WTC11 (cell line): ENCODE measurements around the gene CEP72. TPM values are rescaled to one million over a fixed set of nuclear protein-coding genes. Genes with fewer than 3 reads are reported as not detected.

ENCODE experiments used
- ATAC-seq: fragments of 200-7000 bp; cut with Tn5 transposase; 2 replicates; pipeline ENCODE4 v1.10.0; 2021; ENCODE audit warnings: mild to moderate bottlenecking, moderate library complexity
- CTCF ChIA-PET: fragments of 300-600 bp; sonication (Branson Sonifier 250); formaldehyde crosslinking; loops from one replicate; lab custom pipeline; 2021; ENCODE audit warnings: antibody characterized with exemption; lab: Charles Lee
- POLR2A ChIA-PET: fragments of 350-600 bp; sonication (Branson Sonifier 250); formaldehyde crosslinking; loops from one replicate; lab custom pipeline; 2021; ENCODE audit warnings: antibody characterized with exemption; lab: Charles Lee
- DNase-seq: peaks from one replicate; pipeline ENCODE4 v3.0.0; 2021; ENCODE audit warnings: low spot score
- H3K27ac Mint-ChIP-seq: 2 replicates; pipeline ENCODE4 v1.8.0; 2021; ENCODE audit warnings: mixed read lengths
- H3K27me3 Mint-ChIP-seq: 2 replicates; pipeline ENCODE4 v1.8.0; 2021; ENCODE audit warnings: low read depth, mild to moderate bottlenecking, moderate library complexity, mixed read lengths
- H3K36me3 Mint-ChIP-seq: 2 replicates; pipeline ENCODE4 v1.8.0; 2021; ENCODE audit warnings: mixed read lengths
- H3K4me1 Mint-ChIP-seq: 2 replicates; pipeline ENCODE4 v1.8.0; 2022; ENCODE audit warnings: mixed read lengths
- H3K4me3 Mint-ChIP-seq: 2 replicates; pipeline ENCODE4 v1.8.0; 2021; ENCODE audit warnings: mild to moderate bottlenecking, moderate library complexity, mixed read lengths
- H3K9me3 Mint-ChIP-seq: 2 replicates; pipeline ENCODE4 v1.8.0; 2021; ENCODE audit warnings: mixed read lengths
- AFF4 ChIP-seq: sonication (generic); formaldehyde crosslinking; IDR thresholded peaks from 2 replicates; pipeline ENCODE4 v1.8.1; 2023; ENCODE audit warnings: mild to moderate bottlenecking, missing genetic modification reagents, borderline replicate concordance
- ATF1 ChIP-seq: sonication (generic); formaldehyde crosslinking; IDR thresholded peaks from 2 replicates; pipeline ENCODE4 v1.8.1; 2023; ENCODE audit warnings: mild to moderate bottlenecking, moderate library complexity, missing genetic modification reagents
- CREB1 ChIP-seq: sonication (generic); formaldehyde crosslinking; IDR thresholded peaks from 2 replicates; pipeline ENCODE4 v1.8.0; 2023; ENCODE audit warnings: mild to moderate bottlenecking, missing genetic modification reagents
- CREM ChIP-seq: sonication (generic); formaldehyde crosslinking; IDR thresholded peaks from 2 replicates; pipeline ENCODE4 v1.8.1; 2022; ENCODE audit warnings: mild to moderate bottlenecking, missing genetic modification reagents, moderate library complexity
- GABPB1 ChIP-seq: sonication (generic); formaldehyde crosslinking; IDR thresholded peaks from 2 replicates; pipeline ENCODE4 v1.8.1; 2023; ENCODE audit warnings: mild to moderate bottlenecking, missing genetic modification reagents
- IRF1 ChIP-seq: sonication (generic); formaldehyde crosslinking; IDR thresholded peaks from 2 replicates; pipeline ENCODE4 v1.8.0; 2023; ENCODE audit warnings: missing genetic modification reagents
- JAZF1 ChIP-seq: fragments of 250-450 bp; sonication (Bioruptor Pico); IDR thresholded peaks from 2 replicates; pipeline ENCODE4 v1.9.0; 2021; ENCODE audit warnings: moderate library complexity, mild to moderate bottlenecking, inconsistent platforms
- KAT7 ChIP-seq: sonication (generic); formaldehyde crosslinking; IDR thresholded peaks from 2 replicates; pipeline ENCODE4 v1.8.1; 2023; ENCODE audit warnings: missing genetic modification reagents, mild to moderate bottlenecking, borderline replicate concordance
- MLX ChIP-seq: sonication (generic); formaldehyde crosslinking; IDR thresholded peaks from 2 replicates; pipeline ENCODE4 v1.8.1; 2023; ENCODE audit warnings: mild to moderate bottlenecking, missing genetic modification reagents, moderate library complexity
- PRRX2 ChIP-seq: fragments of 250-450 bp; sonication (Bioruptor Pico); IDR thresholded peaks from 2 replicates; pipeline ENCODE4 v1.8.0; 2021; ENCODE audit warnings: mild to moderate bottlenecking
- SP1 ChIP-seq: sonication (generic); formaldehyde crosslinking; conservative IDR thresholded peaks from 2 replicates; pipeline ENCODE4 v1.8.1; 2022; ENCODE audit warnings: missing genetic modification reagents
- TCF7 ChIP-seq: sonication (generic); formaldehyde crosslinking; IDR thresholded peaks from 2 replicates; pipeline ENCODE4 v1.8.0; 2022; ENCODE audit warnings: mild to moderate bottlenecking, low read depth, missing genetic modification reagents, moderate library complexity
- TP53 ChIP-seq: sonication (generic); formaldehyde crosslinking; IDR thresholded peaks from 2 replicates; pipeline ENCODE4 v1.8.1; 2023; ENCODE audit warnings: mild to moderate bottlenecking, missing genetic modification reagents
- ZNF263 ChIP-seq: sonication (generic); formaldehyde crosslinking; IDR thresholded peaks from 2 replicates; pipeline ENCODE4 v1.8.1; 2022; ENCODE audit warnings: low read depth, mild to moderate bottlenecking, moderate library complexity, missing genetic modification reagents
- ZNF317 ChIP-seq: sonication (generic); formaldehyde crosslinking; IDR thresholded peaks from 2 replicates; pipeline ENCODE4 v1.8.1; 2023; ENCODE audit warnings: low read depth, mild to moderate bottlenecking, moderate library complexity, missing genetic modification reagents, borderline replicate concordance
- total RNA-seq: library from RNA; stranded (reverse); gene quantifications from 3 replicates; pipeline ENCODE4 v1.2.3, GENCODE V29; 2021
- TF ChIP-seq, protein P1 (sequence below): sonication (generic); formaldehyde crosslinking; IDR thresholded peaks from 2 replicates; pipeline ENCODE4 v1.8.1; 2023; ENCODE audit warnings: mild to moderate bottlenecking, missing genetic modification reagents
- TF ChIP-seq, protein P2 (sequence below): fragments of 250-450 bp; sonication (Bioruptor Pico); IDR thresholded peaks from 2 replicates; pipeline ENCODE4 v1.9.0; 2021; ENCODE audit warnings: moderate library complexity, mild to moderate bottlenecking, inconsistent platforms, borderline replicate concordance
- TF ChIP-seq, protein P3 (sequence below): fragments of 250-450 bp; sonication (Bioruptor Pico); IDR thresholded peaks from 2 replicates; pipeline ENCODE4 v1.9.0; 2021; ENCODE audit warnings: mild to moderate bottlenecking
- TF ChIP-seq, protein P4 (sequence below): fragments of 250-450 bp; sonication (Bioruptor Pico); IDR thresholded peaks from 2 replicates; pipeline ENCODE4 v1.9.0; 2021; ENCODE audit warnings: mild to moderate bottlenecking, borderline replicate concordance
- TF ChIP-seq, protein P5 (sequence below): fragments of 200-600 bp; IDR thresholded peaks from 2 replicates; pipeline ENCODE4 v1.8.0; 2022; ENCODE audit warnings: antibody characterized with exemption

The CEP72 gene
- total RNA-seq, 1 experiment from 2014 or later: 26.6 TPM

DNA sequence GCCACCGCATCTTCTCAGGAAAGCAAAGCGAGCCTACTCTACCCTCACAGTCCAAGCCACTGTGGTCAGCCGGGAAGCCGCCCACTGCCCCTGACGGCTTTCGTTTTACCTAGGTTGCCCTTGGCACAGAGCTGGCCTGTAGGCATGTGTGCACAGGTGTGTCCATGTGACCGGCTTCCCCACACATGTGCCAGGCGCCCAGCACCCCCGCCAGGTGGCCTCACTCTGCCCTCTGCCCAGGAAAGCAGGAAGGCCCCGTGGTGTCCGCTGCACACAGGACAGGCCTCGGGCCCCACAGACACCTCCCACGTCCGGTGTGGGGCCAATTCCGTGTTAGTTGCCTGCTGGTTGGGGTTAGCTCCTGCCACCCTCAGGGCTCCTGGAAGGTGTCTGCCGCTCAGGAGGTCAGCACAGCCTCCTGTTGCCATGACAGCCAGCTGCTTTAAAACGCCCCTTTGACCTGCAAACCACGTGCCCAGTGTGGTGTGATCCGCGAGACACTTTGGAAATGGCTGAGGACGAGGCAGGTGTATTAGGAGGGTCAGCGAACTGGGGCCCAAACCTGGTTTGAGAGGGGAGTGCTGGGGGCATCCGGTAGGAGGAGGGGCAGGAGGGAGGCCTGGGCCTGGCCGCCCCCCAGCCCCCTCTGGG, 52.3 kb downstream of the CEP72 start:
- ChIA-PET CTCF (interaction anchor here (1.0 kb wide), 1 partner anchor 239 kb away, joined by 3 read pairs; no protein-coding TSS in a partner anchor), POLR2A (no interaction called here)
- no peak for ATAC-seq
- TF ChIP-seq ATF1 (CRISPR knock-in tag): no peak
- TF ChIP-seq IRF1 (CRISPR knock-in tag): no peak
- no peak for TF ChIP-seq AFF4
- no peak for TF ChIP-seq ZNF317 (CRISPR knock-in tag)
- TF ChIP-seq, protein P1, sequence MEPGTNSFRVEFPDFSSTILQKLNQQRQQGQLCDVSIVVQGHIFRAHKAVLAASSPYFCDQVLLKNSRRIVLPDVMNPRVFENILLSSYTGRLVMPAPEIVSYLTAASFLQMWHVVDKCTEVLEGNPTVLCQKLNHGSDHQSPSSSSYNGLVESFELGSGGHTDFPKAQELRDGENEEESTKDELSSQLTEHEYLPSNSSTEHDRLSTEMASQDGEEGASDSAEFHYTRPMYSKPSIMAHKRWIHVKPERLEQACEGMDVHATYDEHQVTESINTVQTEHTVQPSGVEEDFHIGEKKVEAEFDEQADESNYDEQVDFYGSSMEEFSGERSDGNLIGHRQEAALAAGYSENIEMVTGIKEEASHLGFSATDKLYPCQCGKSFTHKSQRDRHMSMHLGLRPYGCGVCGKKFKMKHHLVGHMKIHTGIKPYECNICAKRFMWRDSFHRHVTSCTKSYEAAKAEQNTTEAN (CRISPR knock-in tag): no peak
- TF ChIP-seq, protein P2, sequence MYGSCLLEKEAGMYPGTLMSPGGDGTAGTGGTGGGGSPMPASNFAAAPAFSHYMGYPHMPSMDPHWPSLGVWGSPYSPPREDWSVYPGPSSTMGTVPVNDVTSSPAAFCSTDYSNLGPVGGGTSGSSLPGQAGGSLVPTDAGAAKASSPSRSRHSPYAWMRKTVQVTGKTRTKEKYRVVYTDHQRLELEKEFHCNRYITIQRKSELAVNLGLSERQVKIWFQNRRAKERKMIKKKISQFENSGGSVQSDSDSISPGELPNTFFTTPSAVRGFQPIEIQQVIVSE (CRISPR knock-in tag): no peak
- TF ChIP-seq, protein P3, sequence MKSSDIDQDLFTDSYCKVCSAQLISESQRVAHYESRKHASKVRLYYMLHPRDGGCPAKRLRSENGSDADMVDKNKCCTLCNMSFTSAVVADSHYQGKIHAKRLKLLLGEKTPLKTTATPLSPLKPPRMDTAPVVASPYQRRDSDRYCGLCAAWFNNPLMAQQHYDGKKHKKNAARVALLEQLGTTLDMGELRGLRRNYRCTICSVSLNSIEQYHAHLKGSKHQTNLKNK: no peak
- TF ChIP-seq SP1 (CRISPR knock-in tag): no peak
- TF ChIP-seq, protein P4, sequence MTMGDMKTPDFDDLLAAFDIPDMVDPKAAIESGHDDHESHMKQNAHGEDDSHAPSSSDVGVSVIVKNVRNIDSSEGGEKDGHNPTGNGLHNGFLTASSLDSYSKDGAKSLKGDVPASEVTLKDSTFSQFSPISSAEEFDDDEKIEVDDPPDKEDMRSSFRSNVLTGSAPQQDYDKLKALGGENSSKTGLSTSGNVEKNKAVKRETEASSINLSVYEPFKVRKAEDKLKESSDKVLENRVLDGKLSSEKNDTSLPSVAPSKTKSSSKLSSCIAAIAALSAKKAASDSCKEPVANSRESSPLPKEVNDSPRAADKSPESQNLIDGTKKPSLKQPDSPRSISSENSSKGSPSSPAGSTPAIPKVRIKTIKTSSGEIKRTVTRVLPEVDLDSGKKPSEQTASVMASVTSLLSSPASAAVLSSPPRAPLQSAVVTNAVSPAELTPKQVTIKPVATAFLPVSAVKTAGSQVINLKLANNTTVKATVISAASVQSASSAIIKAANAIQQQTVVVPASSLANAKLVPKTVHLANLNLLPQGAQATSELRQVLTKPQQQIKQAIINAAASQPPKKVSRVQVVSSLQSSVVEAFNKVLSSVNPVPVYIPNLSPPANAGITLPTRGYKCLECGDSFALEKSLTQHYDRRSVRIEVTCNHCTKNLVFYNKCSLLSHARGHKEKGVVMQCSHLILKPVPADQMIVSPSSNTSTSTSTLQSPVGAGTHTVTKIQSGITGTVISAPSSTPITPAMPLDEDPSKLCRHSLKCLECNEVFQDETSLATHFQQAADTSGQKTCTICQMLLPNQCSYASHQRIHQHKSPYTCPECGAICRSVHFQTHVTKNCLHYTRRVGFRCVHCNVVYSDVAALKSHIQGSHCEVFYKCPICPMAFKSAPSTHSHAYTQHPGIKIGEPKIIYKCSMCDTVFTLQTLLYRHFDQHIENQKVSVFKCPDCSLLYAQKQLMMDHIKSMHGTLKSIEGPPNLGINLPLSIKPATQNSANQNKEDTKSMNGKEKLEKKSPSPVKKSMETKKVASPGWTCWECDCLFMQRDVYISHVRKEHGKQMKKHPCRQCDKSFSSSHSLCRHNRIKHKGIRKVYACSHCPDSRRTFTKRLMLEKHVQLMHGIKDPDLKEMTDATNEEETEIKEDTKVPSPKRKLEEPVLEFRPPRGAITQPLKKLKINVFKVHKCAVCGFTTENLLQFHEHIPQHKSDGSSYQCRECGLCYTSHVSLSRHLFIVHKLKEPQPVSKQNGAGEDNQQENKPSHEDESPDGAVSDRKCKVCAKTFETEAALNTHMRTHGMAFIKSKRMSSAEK (CRISPR knock-in tag): no peak
- no peak for TF ChIP-seq CREM
- TF ChIP-seq KAT7 (CRISPR knock-in tag): no peak
- TF ChIP-seq, protein P5, sequence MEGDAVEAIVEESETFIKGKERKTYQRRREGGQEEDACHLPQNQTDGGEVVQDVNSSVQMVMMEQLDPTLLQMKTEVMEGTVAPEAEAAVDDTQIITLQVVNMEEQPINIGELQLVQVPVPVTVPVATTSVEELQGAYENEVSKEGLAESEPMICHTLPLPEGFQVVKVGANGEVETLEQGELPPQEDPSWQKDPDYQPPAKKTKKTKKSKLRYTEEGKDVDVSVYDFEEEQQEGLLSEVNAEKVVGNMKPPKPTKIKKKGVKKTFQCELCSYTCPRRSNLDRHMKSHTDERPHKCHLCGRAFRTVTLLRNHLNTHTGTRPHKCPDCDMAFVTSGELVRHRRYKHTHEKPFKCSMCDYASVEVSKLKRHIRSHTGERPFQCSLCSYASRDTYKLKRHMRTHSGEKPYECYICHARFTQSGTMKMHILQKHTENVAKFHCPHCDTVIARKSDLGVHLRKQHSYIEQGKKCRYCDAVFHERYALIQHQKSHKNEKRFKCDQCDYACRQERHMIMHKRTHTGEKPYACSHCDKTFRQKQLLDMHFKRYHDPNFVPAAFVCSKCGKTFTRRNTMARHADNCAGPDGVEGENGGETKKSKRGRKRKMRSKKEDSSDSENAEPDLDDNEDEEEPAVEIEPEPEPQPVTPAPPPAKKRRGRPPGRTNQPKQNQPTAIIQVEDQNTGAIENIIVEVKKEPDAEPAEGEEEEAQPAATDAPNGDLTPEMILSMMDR: no peak
- TF ChIP-seq MLX: no peak
- no peak for TF ChIP-seq TCF7
- no peak for TF ChIP-seq ZNF263 (CRISPR knock-in tag)
- no peak for TF ChIP-seq CREB1 (CRISPR knock-in tag)
- no peak for TF ChIP-seq JAZF1
- no peak for TF ChIP-seq PRRX2 (CRISPR knock-in tag)
- TF ChIP-seq TP53 (CRISPR knock-in tag): no peak
- TF ChIP-seq GABPB1 (CRISPR knock-in tag): no peak
- H3K4me3 Mint-ChIP-seq: no peak overlapping the region
- no peak overlapping the region for H3K27ac Mint-ChIP-seq
- no peaks in the 10 kb centered on the region for H3K9me3 Mint-ChIP-seq
- H3K4me1 Mint-ChIP-seq: no peaks in the 10 kb centered on the region
- DNase-seq: no peak
- peaks cover 24% of the 10 kb centered on the region for H3K36me3 Mint-ChIP-seq
- H3K27me3 Mint-ChIP-seq: no peaks in the 10 kb centered on the region
